Measurements from ENCODE around the gene LYRM4.

LYRM4 gene

DNA sequence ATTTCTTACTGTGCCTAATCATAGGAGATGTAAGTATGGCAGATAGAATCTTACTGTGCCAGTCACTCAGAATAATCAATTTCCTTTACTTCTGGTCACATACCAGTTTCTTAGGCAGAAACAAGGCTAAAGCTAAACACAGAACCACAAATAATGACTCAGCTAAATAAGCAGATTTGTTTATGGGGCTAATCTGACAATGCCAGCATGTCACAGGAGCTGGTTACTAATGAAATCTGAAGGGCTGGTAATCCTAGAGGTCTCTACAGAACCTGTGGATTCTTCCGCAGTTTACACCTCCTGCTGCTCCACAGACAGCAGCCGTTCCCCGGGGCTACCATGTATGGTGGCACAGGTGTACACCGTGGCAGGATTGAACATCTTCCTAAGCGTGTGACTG is 80.8 kb downstream of the LYRM4 start:
- no peak for FAIRE-seq
- no peak for DNase-seq (ENCODE audit: insufficient read length, low spot score)

DNA sequence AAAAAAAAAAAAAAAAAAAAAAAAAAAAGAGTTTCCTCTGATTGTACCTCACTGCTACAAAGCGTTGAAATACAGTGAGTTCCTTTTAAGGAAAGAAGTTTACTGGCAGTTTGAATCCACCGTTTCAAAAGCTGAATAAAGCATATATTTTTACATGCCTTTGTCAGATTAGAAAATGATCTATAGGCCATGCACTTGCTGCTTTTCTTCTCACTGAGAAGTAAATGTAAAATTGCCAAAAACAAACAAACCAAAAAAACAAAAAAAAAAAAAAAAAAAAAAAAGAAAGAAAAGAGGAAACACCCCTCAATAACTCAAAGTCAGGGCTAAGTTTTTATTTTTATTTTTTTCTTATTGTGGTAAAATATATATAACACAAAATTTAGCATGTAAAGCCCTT is 81.9 kb downstream of the LYRM4 start:
- DNase-seq (ENCODE audit: insufficient read length, low spot score) = no peak
- no peak for FAIRE-seq

DNA sequence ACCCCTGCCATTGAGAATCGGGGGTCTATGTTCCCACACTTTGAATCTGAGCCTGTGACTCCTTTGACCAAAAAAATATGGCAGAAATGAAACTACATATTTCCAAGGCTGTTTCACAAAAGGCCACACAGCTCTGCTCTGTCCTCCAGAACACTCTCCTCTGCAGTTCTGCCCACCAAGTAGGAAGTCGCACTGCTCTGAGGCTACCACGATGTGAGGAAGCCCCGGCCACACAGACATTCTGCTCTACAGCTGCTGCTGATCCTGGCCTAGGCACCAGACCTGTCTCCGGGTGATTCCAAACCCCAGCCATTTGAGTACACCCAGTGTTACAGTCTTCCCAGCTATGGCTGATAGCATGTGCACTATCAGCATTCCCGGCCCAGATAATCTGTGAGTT is 85.1 kb downstream of the LYRM4 start:
- DNase-seq (ENCODE audit: insufficient read length, low spot score) = no peak

DNA sequence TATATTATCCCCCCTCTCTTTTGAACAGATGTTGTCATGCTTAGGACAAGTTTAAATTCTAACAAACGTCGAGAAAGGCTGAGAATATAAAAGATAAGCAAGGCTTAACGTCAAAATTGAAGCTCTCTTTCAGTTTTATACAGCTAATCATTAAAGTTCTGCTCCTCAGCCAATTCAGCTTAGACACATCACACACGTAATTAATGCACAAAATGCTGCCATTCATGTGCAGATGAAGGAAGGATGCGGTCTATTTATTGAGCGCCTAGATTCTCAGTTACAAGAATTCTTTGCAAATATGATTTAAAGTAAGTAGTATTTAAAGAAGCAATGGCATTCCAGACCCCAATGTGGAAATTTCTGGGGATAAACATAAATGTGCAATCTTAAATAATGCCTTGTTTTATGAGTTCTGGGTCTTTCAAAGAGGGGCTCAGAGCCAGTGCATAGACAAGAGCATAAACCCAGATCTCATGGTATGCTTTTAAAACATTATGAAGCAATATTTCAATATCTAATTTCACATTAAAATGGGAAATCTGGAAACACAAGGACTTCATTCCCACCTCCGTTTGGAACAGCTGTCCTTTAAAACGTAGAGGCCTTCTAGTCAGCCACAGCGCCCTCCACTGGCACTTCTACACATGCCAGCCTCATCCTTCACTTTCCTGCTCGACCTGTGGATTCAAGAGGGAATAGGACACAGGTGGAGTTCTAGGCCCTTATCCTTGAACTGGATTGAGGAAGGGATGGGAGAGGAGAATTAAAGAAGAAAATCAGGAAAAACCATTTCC is 85.8 kb downstream of the LYRM4 start:
- FAIRE-seq (no peak), DNase-seq (ENCODE audit: insufficient read length, low spot score) (no peak)

More for the DNA sequence above, 85.1 kb downstream of the LYRM4 start:
- no peak for FAIRE-seq

DNA sequence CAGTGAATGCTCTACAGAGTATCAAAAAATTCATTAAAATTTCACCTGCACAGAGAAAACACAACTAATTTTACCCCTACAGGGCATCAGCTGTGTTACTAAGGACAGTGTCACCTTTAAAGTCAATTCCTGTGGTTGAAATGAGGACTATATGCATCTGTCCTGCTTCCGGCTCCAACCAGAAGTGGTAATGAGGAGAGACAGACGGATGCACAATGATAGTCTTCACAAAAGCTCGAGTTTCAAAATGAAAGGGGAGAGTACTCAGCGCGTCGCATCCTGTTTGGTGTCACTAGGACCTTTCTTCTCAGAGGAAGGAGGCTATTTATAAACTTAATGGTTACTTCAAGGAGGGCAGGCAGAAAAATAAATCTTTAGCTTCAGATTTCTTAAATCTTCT is 86.5 kb downstream of the LYRM4 start:
- FAIRE-seq (no peak), DNase-seq (ENCODE audit: insufficient read length, low spot score) (no peak)

DNA sequence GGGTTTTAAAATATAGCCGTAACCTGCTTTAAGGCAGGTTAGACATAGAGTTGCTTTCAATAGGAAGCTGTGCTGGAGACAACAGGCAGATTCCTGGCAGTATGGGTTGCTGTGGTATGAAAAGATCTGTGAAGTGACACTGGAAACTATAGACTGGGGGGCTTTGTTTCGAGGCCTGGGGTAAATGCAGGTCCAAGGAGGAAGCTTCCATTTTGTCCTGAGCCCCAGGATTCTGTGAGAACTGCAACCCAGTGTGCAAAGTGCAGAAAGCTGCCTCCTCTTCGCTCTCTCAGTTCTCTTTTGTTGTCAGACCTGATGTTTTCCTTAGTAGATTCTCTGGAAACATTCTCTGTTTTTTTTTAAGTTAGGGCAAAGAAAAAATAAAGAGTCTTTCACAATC is 86.9 kb downstream of the LYRM4 start:
- FAIRE-seq (no peak), DNase-seq (ENCODE audit: insufficient read length, low spot score) (no peak)

DNA sequence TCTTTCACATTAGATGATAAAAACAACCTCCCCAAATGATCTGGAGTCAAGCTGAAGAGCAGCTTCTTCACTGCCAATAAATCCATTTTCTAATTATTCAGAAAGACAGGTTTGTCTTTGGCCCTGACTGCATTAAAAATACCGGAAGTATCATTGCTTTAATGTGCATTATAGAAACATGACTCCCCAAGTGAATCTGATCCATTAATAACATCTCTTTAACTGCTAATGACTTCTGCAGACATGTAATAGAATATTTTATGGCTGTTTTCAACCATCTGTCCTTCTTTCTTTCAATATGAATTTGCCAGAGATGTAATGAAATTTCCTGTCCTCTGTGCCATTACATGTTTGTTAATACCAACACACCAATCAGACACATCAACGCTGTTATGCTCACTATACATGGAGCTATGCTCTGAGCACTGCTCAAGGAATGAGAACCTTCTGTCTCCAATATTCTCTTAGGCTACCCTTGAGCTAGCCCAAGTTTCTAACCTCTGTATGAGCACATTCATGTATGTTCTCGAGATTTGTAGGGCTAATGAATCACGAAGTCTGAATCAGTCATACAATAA is 87.8 kb downstream of the LYRM4 start:
- FAIRE-seq = no peak
- no peak for DNase-seq (ENCODE audit: insufficient read length, low spot score)

DNA sequence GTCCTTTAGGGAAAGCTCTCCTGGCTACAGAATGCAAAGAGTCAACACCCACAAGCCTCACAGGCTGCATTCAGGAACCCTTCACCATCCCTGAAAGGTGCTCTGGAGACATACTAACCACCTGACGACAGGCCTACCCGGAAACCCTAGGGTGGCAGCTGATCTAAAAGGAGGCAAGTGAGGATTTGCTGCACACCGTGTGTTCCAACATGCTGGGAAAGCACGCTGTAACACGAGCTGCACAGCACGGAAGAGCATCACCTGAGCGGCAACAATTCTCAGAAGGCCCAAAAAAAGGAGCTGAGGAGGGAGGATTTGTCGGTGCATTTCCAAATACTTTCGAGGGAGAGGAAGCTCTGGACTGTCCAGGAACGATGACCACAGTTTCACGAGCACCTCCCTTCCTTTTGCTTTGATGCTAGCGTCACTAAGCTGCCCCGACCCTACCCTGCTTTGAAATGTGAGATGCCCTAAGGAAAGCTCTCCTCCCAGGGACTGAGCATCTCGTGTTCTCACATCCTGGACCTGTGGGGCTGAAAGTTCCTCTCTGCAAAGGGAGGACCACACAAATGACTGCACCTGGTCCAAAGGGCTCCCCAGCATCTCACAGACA is 88.6 kb downstream of the LYRM4 start:
- no peak for FAIRE-seq
- no peak for DNase-seq (ENCODE audit: insufficient read length, low spot score)

DNA sequence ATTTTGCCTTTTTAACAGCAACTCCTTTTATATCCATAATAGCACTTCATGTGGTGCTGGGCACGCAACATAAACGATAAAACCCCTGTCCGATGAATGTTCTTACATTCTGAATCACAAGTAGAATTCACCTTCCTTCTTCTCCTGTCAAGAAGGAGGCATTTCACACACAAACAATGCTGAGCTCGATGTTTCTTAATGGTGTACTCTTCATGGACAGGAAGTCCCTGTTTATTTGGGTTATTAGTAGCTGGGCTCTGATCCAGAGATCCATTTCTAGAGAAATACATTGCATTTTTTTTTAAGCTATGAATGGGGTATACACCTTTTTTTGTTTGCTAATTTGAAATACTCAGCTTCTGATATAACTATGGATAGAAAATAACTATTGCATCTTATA is 93.2 kb downstream of the LYRM4 start:
- no peak for DNase-seq (ENCODE audit: insufficient read length, low spot score)
- FAIRE-seq = no peak

DNA sequence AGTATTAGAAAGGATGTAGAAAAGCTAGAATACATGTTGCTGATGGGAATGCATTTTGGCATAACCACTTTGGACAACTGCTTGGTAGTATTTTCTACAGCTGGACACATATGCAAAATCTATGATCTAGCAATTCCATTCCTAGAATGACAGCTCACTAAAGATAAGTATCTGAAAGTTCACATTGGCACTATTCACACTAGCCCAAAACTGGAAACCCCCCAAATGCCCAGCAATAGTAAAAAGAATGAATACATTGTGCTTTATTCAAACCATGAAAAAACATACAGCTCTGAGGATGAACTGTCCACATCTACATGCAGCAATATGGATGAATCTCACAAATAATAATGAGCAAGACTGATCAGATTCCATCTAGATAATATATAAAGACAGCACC is 96.7 kb downstream of the LYRM4 start:
- FAIRE-seq (no peak), DNase-seq (ENCODE audit: insufficient read length, low spot score) (no peak)

DNA sequence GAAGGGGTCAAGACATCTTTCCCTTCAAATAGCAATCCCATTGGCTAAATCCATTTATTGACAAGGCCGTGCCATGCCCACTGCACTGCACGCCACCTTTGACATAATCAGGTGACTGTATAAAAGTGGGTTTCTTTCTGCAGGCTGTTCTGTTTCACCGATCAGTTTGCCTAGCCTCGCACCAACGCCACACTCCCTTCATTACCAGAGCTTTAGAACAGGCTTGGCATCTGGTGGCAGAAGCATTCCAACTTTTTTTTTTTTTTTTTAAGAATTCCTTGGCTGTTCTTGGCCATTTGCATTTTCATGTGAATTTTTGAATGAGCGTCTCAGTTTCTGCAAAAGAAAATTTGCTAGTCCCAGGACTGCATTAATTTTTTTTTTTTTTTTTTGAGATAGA is 97.5 kb downstream of the LYRM4 start:
- no peak for FAIRE-seq
- DNase-seq (ENCODE audit: insufficient read length, low spot score) = no peak

DNA sequence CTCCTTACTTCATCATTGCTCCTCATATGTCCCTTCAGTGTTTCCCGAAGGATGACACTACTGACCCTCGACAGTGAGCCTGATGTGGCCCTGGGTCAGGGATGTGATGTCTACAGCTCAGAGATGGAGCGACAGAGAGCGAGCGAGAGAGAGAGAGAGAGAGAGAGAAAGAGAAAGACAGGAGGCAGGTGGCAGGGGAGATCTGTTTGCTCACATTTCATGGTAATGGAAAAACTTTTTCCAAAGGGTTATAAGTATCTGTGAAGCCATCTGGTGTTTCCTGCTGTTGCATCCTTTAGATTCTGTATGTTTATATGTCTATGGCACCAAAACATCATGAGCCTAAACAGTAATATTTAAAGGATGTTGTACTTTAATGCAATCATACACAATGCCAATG is 98.4 kb downstream of the LYRM4 start:
- FAIRE-seq (no peak), DNase-seq (ENCODE audit: insufficient read length, low spot score) (no peak)

DNA sequence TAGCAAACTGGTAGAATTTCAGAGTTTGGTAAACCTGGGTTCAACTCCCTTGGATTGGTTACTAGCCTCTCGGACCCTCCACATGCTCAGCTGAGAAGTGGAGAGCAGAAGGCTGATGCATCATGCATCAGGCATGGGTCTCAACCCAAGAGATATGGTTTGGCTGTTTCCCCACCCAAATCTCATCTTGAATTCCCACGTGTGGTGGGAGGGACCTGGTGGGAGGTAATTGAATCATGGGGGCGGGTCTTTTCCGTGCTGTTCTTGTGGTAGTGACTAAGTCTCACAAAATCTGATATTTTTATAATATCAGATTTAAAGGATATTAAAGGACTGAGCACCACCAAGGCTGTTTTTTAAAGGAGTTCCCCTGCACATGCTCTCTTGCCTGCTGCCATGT is 100.5 kb downstream of the LYRM4 start:
- FAIRE-seq = no peak

DNA sequence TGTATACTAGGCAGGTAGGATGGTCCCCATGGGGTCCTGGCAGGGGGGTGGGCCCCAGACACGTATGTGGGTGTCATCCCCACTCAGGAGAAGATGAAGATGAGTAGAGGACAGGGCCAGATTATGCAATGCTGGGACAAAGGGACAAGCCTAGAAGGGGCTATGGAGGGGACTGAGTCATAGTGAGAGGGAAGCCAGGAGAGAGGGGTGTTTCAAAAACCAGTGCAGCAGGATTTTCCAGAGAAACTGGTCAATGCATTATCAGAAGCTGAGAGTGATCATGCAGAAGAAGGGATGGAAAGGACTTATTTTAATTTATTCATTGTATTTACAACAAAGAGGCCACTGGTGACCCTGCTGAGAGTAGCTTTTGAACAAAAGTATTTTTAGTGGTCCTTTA is 101.6 kb downstream of the LYRM4 start:
- FAIRE-seq (no peak), DNase-seq (ENCODE audit: insufficient read length, low spot score) (no peak)

More for the DNA sequence above, 100.5 kb downstream of the LYRM4 start:
- no peak for DNase-seq (ENCODE audit: insufficient read length, low spot score)

DNA sequence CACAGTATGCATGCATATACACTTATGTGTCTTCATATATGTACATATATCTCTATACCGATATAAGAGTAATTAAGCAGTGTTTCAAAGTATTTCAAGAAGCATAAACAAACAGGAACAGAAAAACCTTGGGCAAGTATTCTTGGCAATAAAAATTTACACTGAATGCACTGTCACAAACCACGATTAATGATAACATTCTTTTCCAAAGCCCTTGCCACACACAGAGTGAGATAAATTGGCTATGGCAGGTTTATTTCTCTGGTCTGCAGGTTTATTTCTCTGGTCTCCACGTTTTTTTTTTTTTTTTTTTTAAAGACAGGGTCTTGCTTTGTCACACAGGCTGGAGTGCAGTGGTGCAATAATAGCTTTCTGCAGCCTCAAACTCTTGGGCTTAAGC is 102.6 kb downstream of the LYRM4 start:
- no peak for DNase-seq (ENCODE audit: insufficient read length, low spot score)
- no peak for FAIRE-seq

DNA sequence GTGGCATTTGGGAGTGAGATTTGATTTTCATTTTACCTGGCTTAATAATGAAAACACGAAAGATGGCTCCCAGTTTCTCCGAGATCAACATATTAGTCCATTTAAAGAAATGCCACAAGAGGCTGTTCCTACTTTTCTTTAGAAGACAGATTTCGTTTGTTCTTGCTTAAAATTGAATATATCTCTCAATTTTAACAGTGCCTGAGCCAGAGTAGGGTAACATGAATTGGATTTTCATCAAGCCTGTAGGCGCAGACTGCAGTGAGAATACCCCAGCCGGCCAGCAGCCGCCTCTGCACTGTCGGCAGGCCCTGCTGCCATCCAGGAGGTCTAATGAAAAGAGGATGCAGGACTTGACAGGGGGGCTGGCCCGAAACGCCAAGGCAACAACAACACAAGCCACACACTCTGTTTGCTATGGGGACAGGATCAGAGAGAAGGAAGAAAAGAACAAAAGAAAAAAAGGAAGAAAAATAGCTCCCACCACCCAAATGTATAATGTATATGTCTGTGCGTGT is 103.1 kb downstream of the LYRM4 start:
- DNase-seq (ENCODE audit: insufficient read length, low spot score) (no peak), FAIRE-seq (no peak)

DNA sequence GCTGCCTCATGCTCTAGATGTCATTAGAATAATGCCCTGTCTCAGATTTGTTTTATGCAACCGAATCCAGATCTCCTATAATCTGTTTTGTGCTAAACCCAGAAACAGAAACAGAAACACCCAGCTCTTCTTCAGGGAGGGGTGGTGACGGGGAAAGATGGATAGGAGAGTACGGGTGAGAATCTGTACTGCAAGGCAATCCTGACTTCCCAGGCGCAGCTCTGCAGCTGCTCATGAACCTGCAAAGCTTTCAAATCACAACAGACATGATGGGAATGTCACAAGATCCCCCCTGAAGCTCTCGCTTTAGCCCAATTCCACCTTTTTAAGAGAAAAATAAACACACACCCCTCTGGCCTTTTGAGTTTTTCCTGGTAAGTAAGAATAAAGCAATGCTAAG is 104.1 kb downstream of the LYRM4 start:
- FAIRE-seq (no peak), DNase-seq (ENCODE audit: insufficient read length, low spot score) (no peak)

DNA sequence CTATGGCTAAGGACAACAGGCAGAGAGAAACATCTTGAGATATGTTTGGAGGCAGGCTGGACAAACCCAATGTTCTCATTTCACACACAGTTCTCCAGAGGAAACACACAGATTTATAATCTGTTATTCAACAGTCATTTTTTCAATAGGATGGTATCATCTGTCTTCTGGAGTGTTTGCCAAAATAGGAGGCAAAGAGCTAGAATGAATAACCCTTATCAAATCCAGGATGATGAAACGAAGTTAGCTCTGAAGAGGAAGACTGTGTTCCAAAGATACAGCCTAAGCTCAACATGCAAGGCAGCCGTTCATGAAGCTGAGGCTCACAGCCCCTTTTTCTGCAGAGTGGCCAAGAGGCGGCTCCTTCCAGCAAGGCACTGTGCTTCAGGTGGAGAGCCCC is 104.8 kb downstream of the LYRM4 start:
- DNase-seq (ENCODE audit: insufficient read length, low spot score) (no peak), FAIRE-seq (no peak)

DNA sequence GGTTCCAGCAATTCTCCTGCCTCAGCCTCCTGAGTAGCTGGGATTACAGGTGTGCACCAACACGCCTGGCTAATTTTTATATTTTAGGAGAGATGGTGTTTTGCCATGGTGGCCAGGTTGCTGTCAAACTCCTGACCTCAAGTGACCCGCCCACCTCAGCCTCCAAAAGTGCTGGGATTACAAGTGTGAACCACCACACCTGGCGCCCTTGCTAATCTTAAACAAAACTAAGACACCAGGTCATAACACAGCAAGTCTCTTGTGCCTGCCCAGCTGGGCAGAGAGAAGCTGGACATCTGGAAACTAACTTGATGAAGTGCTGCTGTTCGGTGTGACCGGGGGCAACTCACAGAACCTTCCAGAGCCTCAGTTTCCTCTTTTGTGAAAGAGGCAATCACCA is 107.6 kb downstream of the LYRM4 start:
- FAIRE-seq = no peak
- DNase-seq (ENCODE audit: insufficient read length, low spot score) = no peak

DNA sequence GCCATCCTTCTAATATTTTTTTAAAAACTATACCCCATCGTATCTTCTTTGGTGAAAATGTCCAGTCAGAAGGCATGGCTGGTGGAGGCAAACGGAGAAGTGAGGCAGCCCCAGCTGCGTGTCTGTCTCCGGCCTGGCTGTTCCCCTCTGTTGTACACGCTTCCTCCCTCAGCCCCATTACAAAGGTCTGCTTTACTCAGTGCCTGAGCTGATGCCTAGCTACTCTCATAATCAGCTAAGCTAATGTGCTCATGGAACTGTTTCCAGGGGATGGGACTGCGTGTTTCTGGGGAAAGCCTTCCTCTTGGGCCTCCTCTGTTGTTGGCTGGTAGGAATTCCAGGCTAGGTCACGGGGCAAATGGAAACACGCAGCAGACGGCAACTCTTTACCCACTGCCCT is 108.3 kb downstream of the LYRM4 start:
- DNase-seq (ENCODE audit: insufficient read length, low spot score) = no peak
- no peak for FAIRE-seq

DNA sequence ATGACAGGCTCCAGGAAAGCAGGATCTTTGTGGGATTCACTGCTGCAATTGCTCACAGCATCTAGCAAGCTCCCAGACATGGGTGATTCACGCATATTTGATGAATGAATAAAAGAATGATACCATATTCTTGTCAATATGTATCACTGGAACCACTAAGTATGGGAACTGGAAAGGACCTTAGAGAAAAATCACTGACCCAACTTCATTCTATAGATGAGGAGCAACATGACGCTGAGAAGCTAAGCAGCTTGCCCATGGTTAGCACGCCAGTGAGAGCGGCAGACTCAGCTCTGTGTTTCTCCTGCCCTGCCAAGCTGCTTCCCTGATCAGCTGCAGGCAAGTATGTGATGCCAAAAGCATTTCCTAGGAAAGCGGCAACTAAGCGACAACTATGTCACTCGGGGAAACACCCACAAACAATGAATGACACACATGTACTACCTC is 108.8 kb downstream of the LYRM4 start:
- DNase-seq (ENCODE audit: insufficient read length, low spot score) = peak; percentile 53
- peak; percentile 81 for FAIRE-seq

DNA sequence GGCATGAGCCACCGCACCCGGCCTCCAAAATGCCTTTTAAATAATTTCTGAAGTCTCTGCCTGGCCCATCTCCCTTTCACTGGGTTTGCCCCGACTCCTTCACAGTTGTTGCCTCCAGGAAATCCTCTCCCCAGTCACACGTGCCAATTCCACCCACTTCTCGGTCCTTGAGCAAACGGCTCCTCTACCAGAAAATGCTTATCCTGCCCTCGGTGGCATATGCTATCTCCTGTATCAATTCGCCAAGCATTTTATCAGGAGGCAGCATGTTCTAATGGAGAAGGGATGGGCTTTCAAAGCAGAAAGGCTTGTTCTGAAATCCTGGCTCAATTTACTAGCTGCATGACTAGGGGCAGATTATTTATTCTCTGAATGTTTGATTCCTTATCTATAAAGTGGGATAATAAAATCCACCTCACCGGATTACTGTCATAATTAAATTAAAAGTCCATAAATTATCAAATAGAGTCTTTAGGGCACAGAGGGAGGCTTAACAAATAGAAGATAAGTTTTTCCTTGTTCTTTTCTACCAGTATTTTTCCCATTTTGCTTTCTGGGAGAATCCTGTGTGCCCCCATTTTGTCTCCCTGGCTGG is 109.3 kb downstream of the LYRM4 start:
- DNase-seq (ENCODE audit: insufficient read length, low spot score) (no peak), FAIRE-seq (no peak)
